Measurements from ENCODE around the gene SAMD4B. TPM values are rescaled to one million over a fixed set of nuclear protein-coding genes. Genes with fewer than 3 reads are reported as not detected.

SAMD4B gene
- total and polyA plus RNA-seq, 7 donors, result 28.4 to 83.6 (median 52.7) TPM

GRCh38 chr19:39381910-39382611, 39.8 kb downstream of the SAMD4B start:
- Histone ChIP-seq H3K27ac (no peak overlapping the region), H3K4me1 (no peaks in the 10 kb centered on the region), H3K9me3 (no peaks in the 10 kb centered on the region), H3K27me3 (no peaks in the 10 kb centered on the region), H3K36me3 (peaks cover 65 to 100% (median 69%) of the 10 kb centered on the region in 4 donors), H3K4me3 (no peak overlapping the region)
- no peak for DNase-seq
- WGBS, 2 donors, result 77 to 86% methylated on average over 10 of the region's 10 CpGs
- intact Hi-C loops (cut with DNase I), result no loop called here
- TF ChIP-seq EP300 (IDR thresholded peaks at IDR 0.05) (no peak), CTCF (IDR thresholded peaks at IDR 0.05) (no peak)

GRCh38 chr19:39382991-39383828, 41.0 kb downstream of the SAMD4B start:
- 93% methylated on average over 18 of the region's 18 CpGs for WGBS, 2 donors
- TF ChIP-seq POLR2AphosphoS5 (IDR thresholded peaks at IDR 0.05), result no peak
- TF ChIP-seq EP300 (IDR thresholded peaks at IDR 0.05), result no peak
- TF ChIP-seq CTCF (IDR thresholded peaks at IDR 0.05), result no peak
- TF ChIP-seq POLR2A (IDR thresholded peaks at IDR 0.05), result no peak
- H3K36me3 ChIP-seq, result peaks cover 58 to 100% (median 69%) of the 10 kb centered on the region in 4 donors

GRCh38 chr19:39384839-39385568, 42.8 kb downstream of the SAMD4B start:
- Histone ChIP-seq H3K9me3 (no peaks in the 10 kb centered on the region), H3K36me3 (peaks cover 51 to 98% (median 62%) of the 10 kb centered on the region in 4 donors), H3K27me3 (no peaks in the 10 kb centered on the region), H3K4me3 (no peak overlapping the region), H3K27ac (no peak overlapping the region), H3K4me1 (peaks cover 0 to 9% (median 8%) of the 10 kb centered on the region in 4 donors)
- intact Hi-C loops (cut with DNase I), result no loop called here
- 68 to 75% methylated on average over 9 of the region's 9 CpGs for WGBS, 2 donors
- no peak for DNase-seq
- no peak for TF ChIP-seq POLR2A (IDR thresholded peaks at IDR 0.05)
- no peak for TF ChIP-seq EP300 (IDR thresholded peaks at IDR 0.05)
- no peak for TF ChIP-seq CTCF (IDR thresholded peaks at IDR 0.05)
- no peak for TF ChIP-seq POLR2AphosphoS5 (IDR thresholded peaks at IDR 0.05)

More at GRCh38 chr19:39382991-39383828, 41.0 kb downstream of the SAMD4B start:
- Histone ChIP-seq H3K27me3 (no peaks in the 10 kb centered on the region), H3K4me1 (no peaks in the 10 kb centered on the region), H3K9me3 (no peaks in the 10 kb centered on the region), H3K27ac (no peak overlapping the region), H3K4me3 (no peak overlapping the region)
- intact Hi-C loops (cut with DNase I), result no loop called here
- DNase-seq, result no peak

- H3K27ac ChIP-seq, result no peak overlapping the region
- no peak for DNase-seq
- 85 to 89% methylated on average over 20 of the region's 20 CpGs for WGBS, 2 donors
- TF ChIP-seq EP300 (IDR thresholded peaks at IDR 0.05), result no peak
- TF ChIP-seq POLR2AphosphoS5 (IDR thresholded peaks at IDR 0.05), result no peak
- no peak for TF ChIP-seq POLR2A (IDR thresholded peaks at IDR 0.05)
- peaks cover 43 to 89% (median 54%) of the 10 kb centered on the region in 4 donors for H3K36me3 ChIP-seq
- intact Hi-C loops (cut with DNase I), result no loop called here
- no peaks in the 10 kb centered on the region for H3K27me3 ChIP-seq
- H3K4me1 ChIP-seq, result peaks cover 0 to 15% (median 13%) of the 10 kb centered on the region in 4 donors
- H3K9me3 ChIP-seq, result no peaks in the 10 kb centered on the region
- H3K4me3 ChIP-seq, result no peak overlapping the region
Observed at GRCh38 chr19:39385629-39386411, 43.6 kb downstream of the SAMD4B start.
